Measurements from ENCODE around the gene TRIM39. TPM values are rescaled to one million over a fixed set of nuclear protein-coding genes. Genes with fewer than 3 reads are reported as not detected.
"Not testable (repeated sequence)": the region's sequence is repeated elsewhere in the genome, so short reads cannot be mapped to it uniquely, and the experiment has no call there.

Gene TRIM39
- total RNA-seq, 1 experiment from 2014 or later = 24.9 TPM

DNA sequence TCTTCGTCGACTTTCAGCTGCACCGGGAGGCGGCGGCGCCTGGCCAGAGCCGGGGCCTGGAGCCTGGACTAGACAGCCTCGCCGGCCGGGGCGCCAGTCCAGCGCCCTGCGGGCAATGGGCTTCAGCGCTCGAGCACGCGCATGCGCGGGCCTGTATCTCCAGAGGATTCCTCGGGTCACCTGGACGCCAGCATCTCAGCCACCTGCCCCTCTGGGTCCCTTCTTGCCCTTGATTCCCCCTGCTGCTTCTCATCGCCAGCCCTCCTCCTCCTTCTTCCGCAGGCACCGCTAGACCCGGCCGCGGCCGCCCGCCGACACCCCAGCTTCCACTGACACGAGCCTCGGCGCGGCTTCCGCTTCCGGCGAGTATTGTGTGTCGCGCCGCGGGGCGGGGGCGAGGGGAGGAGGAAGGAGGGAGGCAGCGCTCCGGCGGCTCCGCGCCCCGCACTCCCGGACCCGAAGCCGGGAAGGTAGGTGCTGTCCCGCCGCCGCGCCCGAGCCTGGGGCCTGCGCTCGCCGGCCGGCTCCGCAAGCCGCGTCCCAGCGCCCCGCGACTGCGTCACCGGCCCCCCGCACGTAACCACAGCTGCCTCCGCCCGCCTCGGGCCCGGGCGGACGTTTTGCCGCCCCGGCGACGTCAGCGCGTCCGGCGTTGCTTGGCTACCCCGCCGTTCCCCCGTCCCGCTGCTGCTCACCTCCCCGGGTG, at the start of gene TRIM39 (continued):
- TF ChIP-seq CBFB (CRISPR knock-in tag; IDR thresholded peaks at IDR 0.05; ENCODE audit: low read depth) (0 out of 2 replicates have a peak, but pooled peaks have one; percentile 50), SP1 (CRISPR knock-in tag; conservative IDR thresholded peaks at IDR 0.05) (0 out of 2 replicates have a peak, but pooled peaks have one; percentile 43), ZNF416 (CRISPR knock-in tag; IDR thresholded peaks at IDR 0.05) (no peak), NFYB (CRISPR knock-in tag; conservative IDR thresholded peaks at IDR 0.05; ENCODE audit: low read depth) (0 out of 2 replicates have a peak, but pooled peaks have one; percentile 12)
- TF ChIP-seq, protein P1, sequence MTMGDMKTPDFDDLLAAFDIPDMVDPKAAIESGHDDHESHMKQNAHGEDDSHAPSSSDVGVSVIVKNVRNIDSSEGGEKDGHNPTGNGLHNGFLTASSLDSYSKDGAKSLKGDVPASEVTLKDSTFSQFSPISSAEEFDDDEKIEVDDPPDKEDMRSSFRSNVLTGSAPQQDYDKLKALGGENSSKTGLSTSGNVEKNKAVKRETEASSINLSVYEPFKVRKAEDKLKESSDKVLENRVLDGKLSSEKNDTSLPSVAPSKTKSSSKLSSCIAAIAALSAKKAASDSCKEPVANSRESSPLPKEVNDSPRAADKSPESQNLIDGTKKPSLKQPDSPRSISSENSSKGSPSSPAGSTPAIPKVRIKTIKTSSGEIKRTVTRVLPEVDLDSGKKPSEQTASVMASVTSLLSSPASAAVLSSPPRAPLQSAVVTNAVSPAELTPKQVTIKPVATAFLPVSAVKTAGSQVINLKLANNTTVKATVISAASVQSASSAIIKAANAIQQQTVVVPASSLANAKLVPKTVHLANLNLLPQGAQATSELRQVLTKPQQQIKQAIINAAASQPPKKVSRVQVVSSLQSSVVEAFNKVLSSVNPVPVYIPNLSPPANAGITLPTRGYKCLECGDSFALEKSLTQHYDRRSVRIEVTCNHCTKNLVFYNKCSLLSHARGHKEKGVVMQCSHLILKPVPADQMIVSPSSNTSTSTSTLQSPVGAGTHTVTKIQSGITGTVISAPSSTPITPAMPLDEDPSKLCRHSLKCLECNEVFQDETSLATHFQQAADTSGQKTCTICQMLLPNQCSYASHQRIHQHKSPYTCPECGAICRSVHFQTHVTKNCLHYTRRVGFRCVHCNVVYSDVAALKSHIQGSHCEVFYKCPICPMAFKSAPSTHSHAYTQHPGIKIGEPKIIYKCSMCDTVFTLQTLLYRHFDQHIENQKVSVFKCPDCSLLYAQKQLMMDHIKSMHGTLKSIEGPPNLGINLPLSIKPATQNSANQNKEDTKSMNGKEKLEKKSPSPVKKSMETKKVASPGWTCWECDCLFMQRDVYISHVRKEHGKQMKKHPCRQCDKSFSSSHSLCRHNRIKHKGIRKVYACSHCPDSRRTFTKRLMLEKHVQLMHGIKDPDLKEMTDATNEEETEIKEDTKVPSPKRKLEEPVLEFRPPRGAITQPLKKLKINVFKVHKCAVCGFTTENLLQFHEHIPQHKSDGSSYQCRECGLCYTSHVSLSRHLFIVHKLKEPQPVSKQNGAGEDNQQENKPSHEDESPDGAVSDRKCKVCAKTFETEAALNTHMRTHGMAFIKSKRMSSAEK (CRISPR knock-in tag; IDR thresholded peaks at IDR 0.05; ENCODE audit: borderline replicate concordance) = no peak
- TF ChIP-seq, protein P2, sequence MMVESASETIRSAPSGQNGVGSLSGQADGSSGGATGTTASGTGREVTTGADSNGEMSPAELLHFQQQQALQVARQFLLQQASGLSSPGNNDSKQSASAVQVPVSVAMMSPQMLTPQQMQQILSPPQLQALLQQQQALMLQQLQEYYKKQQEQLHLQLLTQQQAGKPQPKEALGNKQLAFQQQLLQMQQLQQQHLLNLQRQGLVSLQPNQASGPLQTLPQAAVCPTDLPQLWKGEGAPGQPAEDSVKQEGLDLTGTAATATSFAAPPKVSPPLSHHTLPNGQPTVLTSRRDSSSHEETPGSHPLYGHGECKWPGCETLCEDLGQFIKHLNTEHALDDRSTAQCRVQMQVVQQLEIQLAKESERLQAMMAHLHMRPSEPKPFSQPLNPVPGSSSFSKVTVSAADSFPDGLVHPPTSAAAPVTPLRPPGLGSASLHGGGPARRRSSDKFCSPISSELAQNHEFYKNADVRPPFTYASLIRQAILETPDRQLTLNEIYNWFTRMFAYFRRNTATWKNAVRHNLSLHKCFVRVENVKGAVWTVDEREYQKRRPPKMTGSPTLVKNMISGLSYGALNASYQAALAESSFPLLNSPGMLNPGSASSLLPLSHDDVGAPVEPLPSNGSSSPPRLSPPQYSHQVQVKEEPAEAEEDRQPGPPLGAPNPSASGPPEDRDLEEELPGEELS (CRISPR knock-in tag; IDR thresholded peaks at IDR 0.05) = peak; percentile 90
- TF ChIP-seq, protein P3, sequence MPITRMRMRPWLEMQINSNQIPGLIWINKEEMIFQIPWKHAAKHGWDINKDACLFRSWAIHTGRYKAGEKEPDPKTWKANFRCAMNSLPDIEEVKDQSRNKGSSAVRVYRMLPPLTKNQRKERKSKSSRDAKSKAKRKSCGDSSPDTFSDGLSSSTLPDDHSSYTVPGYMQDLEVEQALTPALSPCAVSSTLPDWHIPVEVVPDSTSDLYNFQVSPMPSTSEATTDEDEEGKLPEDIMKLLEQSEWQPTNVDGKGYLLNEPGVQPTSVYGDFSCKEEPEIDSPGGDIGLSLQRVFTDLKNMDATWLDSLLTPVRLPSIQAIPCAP (CRISPR knock-in tag; IDR thresholded peaks at IDR 0.05) = 0 out of 2 replicates have a peak, but pooled peaks have one; percentile 38
- TF ChIP-seq, protein P4, sequence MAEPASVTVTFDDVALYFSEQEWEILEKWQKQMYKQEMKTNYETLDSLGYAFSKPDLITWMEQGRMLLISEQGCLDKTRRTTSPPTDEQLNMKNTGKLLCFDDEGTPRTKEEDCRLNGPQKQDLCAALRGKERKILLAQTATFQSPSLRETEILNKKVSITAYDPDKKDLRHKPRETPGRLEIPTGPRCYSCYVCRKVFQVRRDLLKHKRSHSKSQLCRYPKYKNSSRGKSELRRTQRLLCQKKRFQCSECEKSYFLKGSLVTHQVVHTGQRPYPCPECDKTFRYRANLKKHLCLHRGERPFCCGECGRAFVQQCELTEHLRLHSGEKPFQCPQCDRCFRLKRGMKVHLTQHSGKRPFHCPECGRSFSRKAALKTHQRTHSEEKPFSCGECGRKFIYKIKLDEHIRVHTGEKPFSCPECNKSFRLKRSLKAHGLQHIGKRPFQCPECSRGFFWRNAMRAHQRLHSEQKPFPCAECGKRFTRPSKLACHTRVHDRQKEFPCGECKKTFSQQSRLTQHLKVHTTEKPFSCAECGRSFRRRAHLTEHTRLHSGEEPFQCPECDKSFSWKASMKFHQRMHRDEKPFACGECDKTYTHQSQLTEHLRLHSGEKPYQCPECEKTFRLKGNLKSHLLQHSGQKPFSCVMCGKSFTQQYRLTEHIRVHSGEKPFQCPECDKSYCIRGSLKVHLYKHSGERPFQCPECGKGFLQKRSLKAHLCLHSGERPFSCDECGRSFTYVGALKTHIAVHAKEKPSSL (CRISPR knock-in tag; conservative IDR thresholded peaks at IDR 0.05) = no peak
- TF ChIP-seq, protein P5, sequence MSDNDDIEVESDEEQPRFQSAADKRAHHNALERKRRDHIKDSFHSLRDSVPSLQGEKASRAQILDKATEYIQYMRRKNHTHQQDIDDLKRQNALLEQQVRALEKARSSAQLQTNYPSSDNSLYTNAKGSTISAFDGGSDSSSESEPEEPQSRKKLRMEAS (CRISPR knock-in tag; IDR thresholded peaks at IDR 0.05) = peak; percentile 9; the same call in 1 of the 2 replicates

DNA sequence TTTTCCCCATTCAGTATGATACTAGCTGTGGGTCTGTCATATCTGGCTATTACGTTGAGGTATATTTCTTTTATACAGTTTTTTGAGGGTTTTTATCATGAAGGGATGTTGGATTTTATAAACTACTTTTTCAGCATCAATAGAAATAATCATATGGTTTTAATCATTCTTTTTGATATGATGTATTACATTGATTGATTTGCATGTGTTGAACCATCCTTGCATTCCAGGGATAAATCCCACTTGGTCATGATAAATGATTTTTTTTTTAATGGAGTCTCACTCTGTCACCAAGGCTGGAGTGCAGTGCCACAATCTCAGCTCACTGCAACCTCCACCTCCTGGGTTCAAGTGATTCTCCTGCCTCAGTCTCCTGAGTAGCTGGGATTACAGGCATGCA, 45.7 kb upstream of the TRIM39 start:
- Mint-ChIP-seq H3K9me3 (peaks cover 84% of the 10 kb centered on the region), H3K27me3 (ENCODE audit: low read depth) (peaks cover 82% of the 10 kb centered on the region), H3K36me3 (peaks cover 72% of the 10 kb centered on the region)
- CTCF ChIA-PET; DNase-seq (ENCODE audit: low spot score); H3K4me1 Mint-ChIP-seq; POLR2A ChIA-PET; H3K27ac Mint-ChIP-seq; H3K4me3 Mint-ChIP-seq; ATAC-seq: not testable (repeated sequence)

DNA sequence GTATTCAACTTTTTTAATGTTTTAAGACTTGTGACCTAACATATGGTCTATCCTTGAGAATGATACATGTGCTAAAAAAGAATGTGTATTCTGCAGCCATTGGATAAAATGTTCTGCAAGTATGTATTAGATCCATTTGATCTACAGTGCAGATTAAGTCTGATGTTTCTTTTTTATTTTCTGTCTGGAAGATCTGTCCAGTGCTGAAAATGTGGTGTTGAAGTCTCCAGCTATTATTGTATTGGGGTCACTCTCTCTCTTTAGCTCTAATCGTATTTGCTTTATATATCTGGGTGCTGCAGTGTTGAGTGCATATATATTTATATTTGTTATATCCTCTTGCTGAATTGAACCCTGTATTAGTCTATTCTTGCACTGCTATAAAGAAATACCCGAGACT, 44.2 kb upstream of the TRIM39 start:
- Mint-ChIP-seq H3K36me3 (peaks cover 84% of the 10 kb centered on the region), H3K4me3 (no peak overlapping the region)
- CTCF ChIA-PET = no interaction called here

More for the DNA sequence above, 44.2 kb upstream of the TRIM39 start:
- ATAC-seq = no peak
- TF ChIP-seq TCF7 (CRISPR knock-in tag; IDR thresholded peaks at IDR 0.05; ENCODE audit: low read depth) = no peak
- no peaks in the 10 kb centered on the region for H3K4me1 Mint-ChIP-seq
- H3K9me3 Mint-ChIP-seq = peaks cover 86% of the 10 kb centered on the region
- H3K27me3 Mint-ChIP-seq (ENCODE audit: low read depth) = peaks cover 84% of the 10 kb centered on the region
- H3K27ac Mint-ChIP-seq = no peak overlapping the region
- POLR2A ChIA-PET = no interaction called here
- DNase-seq (ENCODE audit: low spot score) = no peak
